Activated CD8-positive, alpha-beta T cell treated with anti-CD3 and anti-CD28 coated beads for 36 hours (primary cell): ENCODE results near the gene PLPP6. TPM values are rescaled to one million over a fixed set of nuclear protein-coding genes. Genes with fewer than 3 reads are reported as not detected.

Experiments used
- ATAC-seq: fragments of 200-7000 bp; cut with Tn5 transposase; one replicate; pipeline ENCODE4 v1.10.0; 2021; ENCODE audit warnings: mild to moderate bottlenecking, moderate library complexity
- CTCF ChIA-PET: fragments of 350-600 bp; sonication (Branson Sonifier 250); formaldehyde crosslinking; loops from one replicate; lab custom pipeline; 2021; ENCODE audit warnings: antibody characterized with exemption; lab: Charles Lee
- POLR2A ChIA-PET: fragments of 350-600 bp; sonication (Branson Sonifier 250); formaldehyde crosslinking; loops from one replicate; lab custom pipeline; 2021; ENCODE audit warnings: antibody characterized with exemption; lab: Charles Lee
- DNase-seq: peaks from one replicate; pipeline ENCODE4 v3.0.0-alpha.2; 2020
- H3K27ac Mint-ChIP-seq: one replicate; pipeline ENCODE4 v1.8.0; 2021; ENCODE audit warnings: mild to moderate bottlenecking, mixed read lengths
- H3K27me3 Mint-ChIP-seq: one replicate; pipeline ENCODE4 v1.8.0; 2021; ENCODE audit warnings: mixed read lengths
- H3K36me3 Mint-ChIP-seq: one replicate; pipeline ENCODE4 v1.8.0; 2021; ENCODE audit warnings: low read depth, mixed read lengths
- H3K4me1 Mint-ChIP-seq: one replicate; pipeline ENCODE4 v1.8.0; 2021; ENCODE audit warnings: low read depth, mixed read lengths
- H3K4me3 Mint-ChIP-seq: one replicate; pipeline ENCODE4 v1.8.0; 2021; ENCODE audit warnings: mild to moderate bottlenecking, moderate library complexity, mixed read lengths
- H3K9me3 Mint-ChIP-seq: one replicate; pipeline ENCODE4 v1.8.0; 2021; ENCODE audit warnings: mixed read lengths
- intact Hi-C: fragments of 100-400 bp; cut with micrococcal nuclease; formaldehyde crosslinking; loops from one replicate; pipeline ENCODE4 v1.10.0; 2022
- total RNA-seq, 2 experiments: library from RNA; stranded (reverse); gene quantifications; one replicate each; pipeline ENCODE4 v1.2.3, GENCODE V29; 2021
- TF ChIP-seq, protein P1 (sequence below): fragments of 200-600 bp; IDR thresholded peaks from one replicate; pipeline ENCODE4 v1.8.0; 2022; ENCODE audit warnings: antibody characterized with exemption, mild to moderate bottlenecking

Gene PLPP6
- total RNA-seq, 2 experiments from 2014 or later: 2.8 to 3.2 TPM

DNA sequence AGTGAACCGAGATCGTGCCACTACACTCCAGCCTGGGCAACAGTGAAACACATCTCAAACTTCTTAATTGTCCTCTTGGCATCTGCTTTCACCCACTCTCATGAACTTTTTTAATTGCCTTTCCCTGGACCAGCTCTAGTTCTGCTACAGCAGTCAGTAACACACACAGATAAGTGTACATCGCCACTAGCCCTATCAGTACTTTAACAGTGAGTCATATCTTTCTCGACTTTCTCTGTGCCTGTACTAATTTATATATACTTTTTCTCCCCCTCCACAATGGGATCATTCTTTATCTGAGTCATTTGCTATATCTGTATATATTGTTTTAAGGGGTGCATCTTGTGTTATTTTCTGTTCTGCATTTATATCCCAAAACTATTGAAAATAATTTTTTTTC, 24.0 kb downstream of the PLPP6 start:
- CTCF ChIA-PET: interaction anchor here (1.4 kb wide), 1 partner anchor 12 kb away, joined by 3 read pairs; no protein-coding TSS in a partner anchor
- no peak for DNase-seq
- peaks cover 20% of the 10 kb centered on the region for H3K36me3 Mint-ChIP-seq
- peaks cover 52% of the 10 kb centered on the region for H3K4me1 Mint-ChIP-seq
- H3K4me3 Mint-ChIP-seq: no peak overlapping the region
- no peaks in the 10 kb centered on the region for H3K27me3 Mint-ChIP-seq
- peak overlapping the region; percentile 25 for H3K27ac Mint-ChIP-seq
- ATAC-seq: no peak
- TF ChIP-seq, protein P1, sequence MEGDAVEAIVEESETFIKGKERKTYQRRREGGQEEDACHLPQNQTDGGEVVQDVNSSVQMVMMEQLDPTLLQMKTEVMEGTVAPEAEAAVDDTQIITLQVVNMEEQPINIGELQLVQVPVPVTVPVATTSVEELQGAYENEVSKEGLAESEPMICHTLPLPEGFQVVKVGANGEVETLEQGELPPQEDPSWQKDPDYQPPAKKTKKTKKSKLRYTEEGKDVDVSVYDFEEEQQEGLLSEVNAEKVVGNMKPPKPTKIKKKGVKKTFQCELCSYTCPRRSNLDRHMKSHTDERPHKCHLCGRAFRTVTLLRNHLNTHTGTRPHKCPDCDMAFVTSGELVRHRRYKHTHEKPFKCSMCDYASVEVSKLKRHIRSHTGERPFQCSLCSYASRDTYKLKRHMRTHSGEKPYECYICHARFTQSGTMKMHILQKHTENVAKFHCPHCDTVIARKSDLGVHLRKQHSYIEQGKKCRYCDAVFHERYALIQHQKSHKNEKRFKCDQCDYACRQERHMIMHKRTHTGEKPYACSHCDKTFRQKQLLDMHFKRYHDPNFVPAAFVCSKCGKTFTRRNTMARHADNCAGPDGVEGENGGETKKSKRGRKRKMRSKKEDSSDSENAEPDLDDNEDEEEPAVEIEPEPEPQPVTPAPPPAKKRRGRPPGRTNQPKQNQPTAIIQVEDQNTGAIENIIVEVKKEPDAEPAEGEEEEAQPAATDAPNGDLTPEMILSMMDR: no peak
- no peaks in the 10 kb centered on the region for H3K9me3 Mint-ChIP-seq
- intact Hi-C loops: no loop called here
- POLR2A ChIA-PET: interaction anchor here (4.0 kb wide), 1 partner anchor 54 kb away, joined by 9 read pairs; the partner anchor contains the start of gene AK3

DNA sequence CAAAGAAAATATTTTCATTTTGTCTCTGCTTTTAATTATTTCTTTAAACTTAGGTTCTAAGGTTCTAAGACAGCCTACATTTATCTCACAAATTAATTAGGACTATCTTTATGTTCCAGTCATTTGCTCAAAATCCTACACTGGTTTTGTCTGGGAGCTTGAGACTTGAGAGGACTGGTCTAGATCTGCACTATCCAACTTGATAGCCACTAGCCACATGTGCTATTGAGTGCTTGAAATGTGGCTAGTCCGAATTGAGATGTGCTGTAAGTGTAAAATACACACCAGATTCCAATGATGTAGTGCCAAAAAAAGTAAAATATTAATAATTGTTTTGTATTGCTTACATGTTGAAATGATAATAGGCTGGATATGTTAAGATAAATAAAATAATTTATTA, 24.5 kb downstream of the PLPP6 start:
- Mint-ChIP-seq H3K4me3 (no peak overlapping the region), H3K27me3 (no peaks in the 10 kb centered on the region), H3K4me1 (peaks cover 56% of the 10 kb centered on the region), H3K27ac (no peak overlapping the region), H3K9me3 (no peaks in the 10 kb centered on the region), H3K36me3 (peaks cover 24% of the 10 kb centered on the region)
- TF ChIP-seq, protein P1: no peak
- no peak for ATAC-seq
- no peak for DNase-seq
- intact Hi-C loops: no loop called here
- POLR2A ChIA-PET: interaction anchor here (4.0 kb wide), 1 partner anchor 54 kb away, joined by 9 read pairs; the partner anchor contains the start of gene AK3
- CTCF ChIA-PET: no interaction called here

DNA sequence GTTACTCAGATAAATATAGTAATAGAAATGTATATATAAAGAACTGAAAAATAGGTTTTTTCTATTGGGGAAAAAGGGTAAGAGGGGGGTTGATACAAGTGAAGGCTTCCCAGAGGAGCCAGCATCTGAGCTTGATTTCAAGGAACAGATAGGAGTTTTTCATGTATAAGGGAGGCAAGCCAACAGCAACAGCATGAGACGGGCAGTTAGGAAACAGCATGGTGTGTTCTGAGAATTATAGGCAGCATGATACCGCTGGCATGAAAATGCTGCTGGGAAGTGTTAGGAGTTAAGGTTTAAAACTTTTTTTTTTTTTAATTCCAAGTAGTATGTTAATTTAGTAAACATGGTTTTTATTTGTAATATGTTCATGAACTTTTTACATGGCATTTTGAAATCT, 26.9 kb downstream of the PLPP6 start:
- ATAC-seq: no peak
- peaks cover 27% of the 10 kb centered on the region for H3K36me3 Mint-ChIP-seq
- intact Hi-C loops: no loop called here
- H3K4me3 Mint-ChIP-seq: no peak overlapping the region
- no peaks in the 10 kb centered on the region for H3K27me3 Mint-ChIP-seq
- TF ChIP-seq, protein P1: no peak
- no peak for DNase-seq
- CTCF ChIA-PET: interaction anchor here (0.6 to 2.1 kb wide), 2 partner anchors 26 to 368 kb away, joined by 4 to 7 read pairs; no protein-coding TSS in a partner anchor
- peak overlapping the region; percentile 45 for H3K27ac Mint-ChIP-seq
- POLR2A ChIA-PET: no interaction called here
- H3K4me1 Mint-ChIP-seq: peaks cover 60% of the 10 kb centered on the region
- H3K9me3 Mint-ChIP-seq: no peaks in the 10 kb centered on the region

DNA sequence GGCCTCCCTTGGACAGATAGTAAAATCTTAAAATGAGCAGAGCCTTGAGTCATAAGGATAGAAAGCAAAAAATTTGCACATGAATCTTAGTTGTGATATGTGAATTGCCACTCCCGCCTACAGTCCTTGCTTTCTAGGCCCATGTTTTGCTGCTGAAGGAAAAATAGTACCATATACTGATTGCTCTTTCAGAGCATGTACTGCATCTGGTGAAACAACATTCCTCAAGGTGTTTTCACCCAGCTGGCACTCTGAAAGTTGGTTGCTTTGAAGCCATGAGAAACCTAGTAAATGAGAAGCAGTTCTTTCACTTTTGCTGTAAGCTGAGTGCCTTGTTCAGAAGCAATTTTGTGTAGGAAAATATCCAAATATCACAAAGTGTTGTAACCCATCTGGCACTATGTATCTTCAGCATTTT, 27.6 kb downstream of the PLPP6 start:
- intact Hi-C loops: no loop called here
- Mint-ChIP-seq H3K4me1 (peaks cover 55% of the 10 kb centered on the region), H3K27ac (peak overlapping the region; percentile 70), H3K36me3 (peaks cover 26% of the 10 kb centered on the region), H3K4me3 (no peak overlapping the region), H3K9me3 (no peaks in the 10 kb centered on the region), H3K27me3 (no peaks in the 10 kb centered on the region)
- ChIA-PET CTCF (no interaction called here), POLR2A (no interaction called here)
- DNase-seq (peak; percentile 37), ATAC-seq (peak; percentile 82)
- TF ChIP-seq, protein P1: no peak

DNA sequence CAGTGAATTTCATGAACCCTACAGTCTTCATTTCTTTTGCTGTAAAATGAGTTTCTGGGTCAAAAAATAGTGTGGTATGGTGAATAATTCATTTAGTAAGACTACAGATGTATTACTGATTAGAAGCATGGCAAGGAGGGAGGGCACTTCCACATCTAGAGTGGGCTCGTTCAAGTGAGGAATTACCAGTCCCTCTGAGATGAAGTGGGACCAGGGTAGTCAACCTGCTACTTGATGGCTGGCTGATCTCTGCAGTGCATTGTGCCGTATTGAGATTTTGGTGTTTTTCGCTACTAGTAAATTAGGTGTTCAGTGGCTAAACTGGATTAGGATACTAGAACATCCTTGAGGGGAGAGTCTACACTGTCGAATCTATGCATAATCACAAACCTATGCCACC, 28.1 kb downstream of the PLPP6 start:
- H3K27me3 Mint-ChIP-seq: no peaks in the 10 kb centered on the region
- peaks cover 22% of the 10 kb centered on the region for H3K36me3 Mint-ChIP-seq
- peaks cover 51% of the 10 kb centered on the region for H3K4me1 Mint-ChIP-seq
- POLR2A ChIA-PET: no interaction called here
- peak overlapping the region; percentile 52 for H3K27ac Mint-ChIP-seq
- no peak overlapping the region for H3K4me3 Mint-ChIP-seq
- TF ChIP-seq, protein P1: no peak
- ATAC-seq (no peak), DNase-seq (no peak)
- CTCF ChIA-PET: no interaction called here
- intact Hi-C loops: no loop called here
- no peaks in the 10 kb centered on the region for H3K9me3 Mint-ChIP-seq
